Fibroblast of the aortic adventitia (primary cell): Measurements from ENCODE around the gene PPT1. TPM values are rescaled to one million over a fixed set of nuclear protein-coding genes. Genes with fewer than 3 reads are reported as not detected.

Experiments
- DNase-seq: peaks from one replicate; pipeline ENCODE4 v3.0.0-alpha.2; 2010; ENCODE audit warnings: low read depth
- H3K4me3 ChIP-seq: 2 replicates; pipeline ENCODE4 v1.5.1; 2011; ENCODE audit warnings: low read depth, mild to moderate bottlenecking, control low read depth, low read length, moderate library complexity
- CTCF ChIP-seq: IDR thresholded peaks from 2 replicates; pipeline ENCODE4 v1.5.1; 2011; ENCODE audit warnings: mild to moderate bottlenecking, low read length, control low read depth, inconsistent platforms; ENCODE audit not compliant: insufficient read depth
- total RNA-seq: library from RNA; depleted of rRNA; stranded (reverse); fragments of >200 nt; gene quantifications from 2 replicates; pipeline ENCODE4 v1.2.3, GENCODE V29; 2012; ENCODE audit warnings: low replicate concordance

The PPT1 gene
- 23.5 and 44.2 TPM in 2 replicates for total RNA-seq

- TF ChIP-seq CTCF = peak; percentile 37
Observed at GRCh38 chr1:40096977-40097782, at the start of gene PPT1. PPT1 (minus strand) TSS chr1:40097252; CDS start chr1:40097238, 14 bp downstream.

GRCh38 chr1:40143891-40144575, 47.0 kb upstream of the PPT1 start:
- TF ChIP-seq CTCF = peak; percentile 81
- H3K4me3 ChIP-seq = no peak overlapping the region
- peak; percentile 79 for DNase-seq

More at GRCh38 chr1:40096977-40097782, at the start of gene PPT1:
- DNase-seq = peak; percentile 60
- H3K4me3 ChIP-seq = peak within 1 kb of the TSS; percentile 91

- no peak for TF ChIP-seq CTCF
- DNase-seq = no peak
Observed at GRCh38 chr1:40141878-40142535, 45.0 kb upstream of the PPT1 start.

GRCh38 chr1:40140211-40140973, 43.3 kb upstream of the PPT1 start:
- H3K4me3 ChIP-seq = no peak overlapping the region
- TF ChIP-seq CTCF = no peak
- peak; percentile 43 for DNase-seq

More at GRCh38 chr1:40141878-40142535, 45.0 kb upstream of the PPT1 start:
- H3K4me3 ChIP-seq = no peak overlapping the region

- no peak overlapping the region for H3K4me3 ChIP-seq
- no peak for DNase-seq
- no peak for TF ChIP-seq CTCF
Observed at GRCh38 chr1:40133839-40134238, 36.8 kb upstream of the PPT1 start.

GRCh38 chr1:40133312-40133665, 36.2 kb upstream of the PPT1 start:
- no peak for DNase-seq
- no peak for TF ChIP-seq CTCF
- no peak overlapping the region for H3K4me3 ChIP-seq
